ENCODE measurements around the gene CLCA2. TPM values are rescaled to one million over a fixed set of nuclear protein-coding genes. Genes with fewer than 3 reads are reported as not detected.

CLCA2 gene
- total RNA-seq, 1 donor from 2014 or later = not detected

- Histone ChIP-seq H2AFZ (replicated peaks) (no peak overlapping the region), H3K4me2 (no peak overlapping the region), H3K79me2 (ENCODE audit: low read depth) (no peaks in the 10 kb centered on the region), H4K20me1 (ENCODE audit: low read depth) (no peaks in the 10 kb centered on the region), H3K4me1 (peaks cover 5% of the 10 kb centered on the region), H3K9ac (no peak overlapping the region), H3F3A (ENCODE audit: low read depth) (no peaks in the 10 kb centered on the region), H3K27me3 (no peaks in the 10 kb centered on the region), H3K9me3 (ENCODE audit: low read depth) (no peaks in the 10 kb centered on the region), H3K4me3 (no peak overlapping the region), H3K27ac (no peak overlapping the region), H3K36me3 (no peaks in the 10 kb centered on the region)
- no peaks in the 10 kb centered on the region for H3K27me3 Mint-ChIP-seq (ENCODE audit: insufficient read depth, low read depth)
- no peak for DNase-seq (ENCODE audit: low spot score)
- peaks cover 11% of the 10 kb centered on the region for H3K4me1 Mint-ChIP-seq
- H3K4me3 Mint-ChIP-seq = no peak overlapping the region
- H3K27ac Mint-ChIP-seq = no peak overlapping the region
- H3K9me3 Mint-ChIP-seq = no peaks in the 10 kb centered on the region
- TF ChIP-seq EZH2 (IDR thresholded peaks at IDR 0.05) = no peak
- TF ChIP-seq CTCF (IDR thresholded peaks at IDR 0.05) = no peak
- no peak for TF ChIP-seq EZH2phosphoT487 (IDR thresholded peaks at IDR 0.05)
- H3K36me3 Mint-ChIP-seq = no peaks in the 10 kb centered on the region
Observed at GRCh38 chr1:86491171-86491950, 67.4 kb downstream of the CLCA2 start.

- H3K79me2 ChIP-seq (ENCODE audit: low read depth) = no peaks in the 10 kb centered on the region
Observed at GRCh38 chr1:86498281-86498680, 74.3 kb downstream of the CLCA2 start.

GRCh38 chr1:86499987-86500593 lies 76.1 kb downstream of the CLCA2 start:
- no peak overlapping the region for H3K27ac ChIP-seq

More at GRCh38 chr1:86498281-86498680, 74.3 kb downstream of the CLCA2 start:
- Histone ChIP-seq H2AFZ (replicated peaks) (no peak overlapping the region), H3K4me3 (no peak overlapping the region), H3K4me1 (peaks cover 4% of the 10 kb centered on the region), H3K36me3 (no peaks in the 10 kb centered on the region), H3K27ac (no peak overlapping the region), H3K27me3 (no peaks in the 10 kb centered on the region), H3F3A (ENCODE audit: low read depth) (peaks cover 6% of the 10 kb centered on the region), H3K9ac (no peak overlapping the region), H3K4me2 (no peak overlapping the region), H3K9me3 (ENCODE audit: low read depth) (no peaks in the 10 kb centered on the region), H4K20me1 (ENCODE audit: low read depth) (no peaks in the 10 kb centered on the region)
- Mint-ChIP-seq H3K9me3 (no peaks in the 10 kb centered on the region), H3K27ac (no peak overlapping the region), H3K27me3 (ENCODE audit: insufficient read depth, low read depth) (peaks cover 2% of the 10 kb centered on the region), H3K36me3 (peaks cover 2% of the 10 kb centered on the region), H3K4me1 (peaks cover 4% of the 10 kb centered on the region), H3K4me3 (no peak overlapping the region)
- TF ChIP-seq EZH2phosphoT487 (IDR thresholded peaks at IDR 0.05) (no peak), CTCF (IDR thresholded peaks at IDR 0.05) (no peak), EZH2 (IDR thresholded peaks at IDR 0.05) (no peak)
- no peak for DNase-seq (ENCODE audit: low spot score)

More at GRCh38 chr1:86499987-86500593, 76.1 kb downstream of the CLCA2 start:
- peak; percentile 99 for TF ChIP-seq CTCF (IDR thresholded peaks at IDR 0.05)
- no peak for TF ChIP-seq EZH2 (IDR thresholded peaks at IDR 0.05)
- Histone ChIP-seq H3K27me3 (no peaks in the 10 kb centered on the region), H3K4me3 (no peak overlapping the region), H2AFZ (replicated peaks) (no peak overlapping the region), H4K20me1 (ENCODE audit: low read depth) (no peaks in the 10 kb centered on the region), H3K4me1 (peaks cover 14% of the 10 kb centered on the region), H3K9me3 (ENCODE audit: low read depth) (no peaks in the 10 kb centered on the region), H3K79me2 (ENCODE audit: low read depth) (no peaks in the 10 kb centered on the region), H3K36me3 (no peaks in the 10 kb centered on the region), H3K9ac (no peak overlapping the region), H3F3A (ENCODE audit: low read depth) (peaks cover 17% of the 10 kb centered on the region), H3K4me2 (no peak overlapping the region)
- Mint-ChIP-seq H3K27ac (no peak overlapping the region), H3K4me3 (no peak overlapping the region), H3K4me1 (peaks cover 18% of the 10 kb centered on the region), H3K27me3 (ENCODE audit: insufficient read depth, low read depth) (peaks cover 2% of the 10 kb centered on the region), H3K36me3 (peaks cover 2% of the 10 kb centered on the region), H3K9me3 (no peaks in the 10 kb centered on the region)
- peak; percentile 81 for DNase-seq (ENCODE audit: low spot score)

All from neural progenitor cell (in vitro differentiated cells).